Measurements from ENCODE around the gene LCLAT1. TPM values are rescaled to one million over a fixed set of nuclear protein-coding genes. Genes with fewer than 3 reads are reported as not detected.

LCLAT1 gene
- total and polyA plus RNA-seq, 12 donors = 1.9 to 23.0 (median 14.6) TPM

DNA sequence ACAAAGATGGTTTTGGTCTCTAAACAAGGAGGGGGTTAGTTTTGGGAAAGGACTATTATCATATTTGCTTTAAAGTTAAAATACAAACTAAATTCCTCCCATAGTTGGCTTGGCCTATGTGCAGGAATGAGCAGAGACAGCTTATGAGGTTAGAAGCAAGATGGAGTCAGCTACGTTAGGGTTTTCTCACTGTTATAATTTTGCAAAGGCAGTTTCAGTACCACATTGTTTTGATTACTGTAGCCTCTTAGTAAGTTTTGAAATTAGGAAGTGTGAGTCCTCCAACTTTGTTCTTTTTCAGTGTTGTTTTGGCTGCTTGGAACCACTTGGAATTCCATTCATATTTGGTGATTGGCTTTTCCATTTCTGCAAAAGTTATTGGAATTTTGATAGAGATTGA, 23.4 kb downstream of the LCLAT1 start:
- Histone ChIP-seq H3K4me1 (replicated peaks in 1 of 2) (peaks cover 0 to 19% of the 10 kb centered on the region in 2 donors), H3K36me3 (replicated peaks in 1 of 2) (no peaks in the 10 kb centered on the region), H3K9me3 (replicated peaks in 1 of 3) (no peaks in the 10 kb centered on the region), H3K27ac (no peak overlapping the region), H3K27me3 (no peaks in the 10 kb centered on the region), H3K4me3 (no peak overlapping the region)
- DNase-seq = no peak
- TF ChIP-seq, protein P1, sequence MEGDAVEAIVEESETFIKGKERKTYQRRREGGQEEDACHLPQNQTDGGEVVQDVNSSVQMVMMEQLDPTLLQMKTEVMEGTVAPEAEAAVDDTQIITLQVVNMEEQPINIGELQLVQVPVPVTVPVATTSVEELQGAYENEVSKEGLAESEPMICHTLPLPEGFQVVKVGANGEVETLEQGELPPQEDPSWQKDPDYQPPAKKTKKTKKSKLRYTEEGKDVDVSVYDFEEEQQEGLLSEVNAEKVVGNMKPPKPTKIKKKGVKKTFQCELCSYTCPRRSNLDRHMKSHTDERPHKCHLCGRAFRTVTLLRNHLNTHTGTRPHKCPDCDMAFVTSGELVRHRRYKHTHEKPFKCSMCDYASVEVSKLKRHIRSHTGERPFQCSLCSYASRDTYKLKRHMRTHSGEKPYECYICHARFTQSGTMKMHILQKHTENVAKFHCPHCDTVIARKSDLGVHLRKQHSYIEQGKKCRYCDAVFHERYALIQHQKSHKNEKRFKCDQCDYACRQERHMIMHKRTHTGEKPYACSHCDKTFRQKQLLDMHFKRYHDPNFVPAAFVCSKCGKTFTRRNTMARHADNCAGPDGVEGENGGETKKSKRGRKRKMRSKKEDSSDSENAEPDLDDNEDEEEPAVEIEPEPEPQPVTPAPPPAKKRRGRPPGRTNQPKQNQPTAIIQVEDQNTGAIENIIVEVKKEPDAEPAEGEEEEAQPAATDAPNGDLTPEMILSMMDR (IDR thresholded peaks at IDR 0.05) = no peak
- TF ChIP-seq POLR2A (IDR thresholded peaks at IDR 0.05) = no peak
- 85 to 91% (median 86%) methylated on average over 1 of the region's 1 CpG for WGBS, 4 donors
- intact Hi-C loops (cut with DNase I) = no loop called here

DNA sequence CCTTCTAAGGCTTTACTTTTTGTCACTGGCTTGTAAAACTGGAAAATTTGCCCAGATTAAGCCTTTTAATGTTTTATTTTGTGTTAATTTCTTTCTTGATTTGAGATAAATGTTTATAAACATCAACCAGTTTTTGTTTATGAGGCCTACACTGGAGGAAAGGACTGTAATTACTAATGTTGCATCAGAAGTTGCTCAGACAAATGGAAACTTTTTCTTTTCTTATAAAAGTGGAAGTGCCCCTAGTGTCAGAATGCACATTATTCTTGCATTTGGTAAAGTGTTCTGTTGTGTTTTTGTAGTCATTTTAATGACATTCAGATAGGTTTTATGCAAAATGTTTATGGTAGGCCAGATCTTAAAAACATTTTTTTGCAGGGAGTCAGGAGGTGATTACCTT, 25.3 kb downstream of the LCLAT1 start:
- H3K9me3 ChIP-seq (replicated peaks in 1 of 3) = no peaks in the 10 kb centered on the region
- H3K4me1 ChIP-seq (replicated peaks in 1 of 2) = peaks cover 0 to 9% of the 10 kb centered on the region in 2 donors
- no peak for TF ChIP-seq POLR2A (IDR thresholded peaks at IDR 0.05)
- TF ChIP-seq, protein P1 (IDR thresholded peaks at IDR 0.05) = peak in 1 of 6 experiments; percentile 20
- no peaks in the 10 kb centered on the region for H3K27me3 ChIP-seq
- H3K4me3 ChIP-seq = no peak overlapping the region
- intact Hi-C loops (cut with DNase I) = no loop called here
- H3K36me3 ChIP-seq (replicated peaks in 1 of 2) = no peaks in the 10 kb centered on the region
- H3K27ac ChIP-seq = no peak overlapping the region
- no peak for DNase-seq

DNA sequence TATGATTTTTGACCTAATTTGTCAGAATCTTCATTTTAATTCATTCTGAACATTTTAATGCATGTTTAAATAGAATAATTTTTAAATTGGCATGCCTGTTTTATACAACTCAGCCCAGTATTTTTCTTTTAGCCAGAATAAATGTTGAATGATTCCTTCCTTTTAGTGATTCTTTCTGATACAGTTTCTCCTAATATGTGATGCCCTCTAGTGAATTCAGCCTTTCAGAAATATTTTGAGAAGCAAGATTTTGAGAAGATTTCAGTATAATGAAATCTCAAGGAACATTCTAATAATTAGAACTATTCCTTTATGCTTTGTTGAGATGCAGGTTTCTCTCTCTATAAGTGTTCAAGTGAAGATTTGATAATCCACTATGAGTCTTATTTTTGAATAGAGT, 28.5 kb downstream of the LCLAT1 start:
- intact Hi-C loops (cut with DNase I) = no loop called here
- Histone ChIP-seq H3K9me3 (replicated peaks in 1 of 3) (no peaks in the 10 kb centered on the region), H3K27ac (no peak overlapping the region), H3K4me3 (no peak overlapping the region), H3K4me1 (replicated peaks in 1 of 2) (peaks cover 0 to 9% of the 10 kb centered on the region in 2 donors), H3K27me3 (no peaks in the 10 kb centered on the region), H3K36me3 (replicated peaks in 1 of 2) (no peaks in the 10 kb centered on the region)
- TF ChIP-seq, protein P1 (IDR thresholded peaks at IDR 0.05) = peak in 2 of 6 experiments; percentile 10 to 13
- no peak for TF ChIP-seq POLR2A (IDR thresholded peaks at IDR 0.05)
- DNase-seq = no peak

DNA sequence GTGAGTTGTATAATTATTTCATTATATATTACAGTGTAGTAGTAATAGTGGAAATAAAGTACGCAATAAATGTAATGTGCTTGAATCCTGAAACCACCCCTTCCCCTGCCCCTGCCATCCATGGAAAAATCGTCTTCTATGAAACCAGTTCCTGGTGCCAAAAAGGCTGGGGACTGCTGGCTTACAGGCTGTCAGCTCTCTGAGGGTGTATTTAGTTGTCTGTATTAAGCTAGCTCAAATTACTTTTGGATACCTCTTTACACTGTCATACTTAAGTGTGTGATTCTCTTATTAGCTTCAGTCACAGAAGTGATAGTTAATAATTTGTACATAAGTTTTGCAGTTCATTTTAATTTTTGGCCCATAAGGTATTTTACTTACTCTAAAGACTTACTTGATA, 29.6 kb downstream of the LCLAT1 start:
- 87 to 96% (median 94%) methylated on average over 2 of the region's 2 CpGs for WGBS, 4 donors
- Histone ChIP-seq H3K36me3 (replicated peaks in 1 of 2) (no peaks in the 10 kb centered on the region), H3K4me3 (no peak overlapping the region), H3K27ac (no peak overlapping the region), H3K27me3 (no peaks in the 10 kb centered on the region), H3K4me1 (replicated peaks in 1 of 2) (peaks cover 0 to 9% of the 10 kb centered on the region in 2 donors), H3K9me3 (replicated peaks in 1 of 3) (no peaks in the 10 kb centered on the region)
- DNase-seq = no peak
- TF ChIP-seq POLR2A (IDR thresholded peaks at IDR 0.05) = no peak
- TF ChIP-seq, protein P1 (IDR thresholded peaks at IDR 0.05) = no peak
- intact Hi-C loops (cut with DNase I) = no loop called here

Data from adrenal gland (tissue), 12 donors.